NCI-H1436 (cell line): ENCODE data around the gene FGF11.
A peak's percentile ranks its signal among the peaks of the same experiment; 100 is the strongest.
"Not testable (repeated sequence)": the region's sequence is repeated elsewhere in the genome, so short reads cannot be mapped to it uniquely, and the experiment has no call there.

Source experiments
- DNase-seq: peaks from one replicate; lab custom pipeline; 2025; lab: John Stamatoyannopoulos, UW

Gene FGF11

GRCh38 chr17:7479213-7480088, 40.1 kb downstream of the FGF11 start, which contains the start of gene ZBTB4:
ZBTB4 (minus strand) TSS chr17:7479631; CDS start chr17:7466801, 12,830 bp downstream.
- DNase-seq, result no peak

GRCh38 chr17:7480089-7480384, 40.7 kb downstream of the FGF11 start:
- DNase-seq, result no peak

GRCh38 chr17:7481275-7481674, 42.0 kb downstream of the FGF11 start, which contains the start of gene SLC35G6:
SLC35G6 (plus strand) TSS chr17:7481446; CDS start chr17:7481517, 71 bp downstream.
- DNase-seq, result not testable (repeated sequence)

GRCh38 chr17:7481842-7482741, 42.8 kb downstream of the FGF11 start:
- DNase-seq, result not testable (repeated sequence)

GRCh38 chr17:7482742-7483088, 43.4 kb downstream of the FGF11 start:
- DNase-seq, result not testable (repeated sequence)

- peak; percentile 92 for DNase-seq
Observed at GRCh38 chr17:7483255-7484066, 44.1 kb downstream of the FGF11 start.

- peak; percentile 95 for DNase-seq
Observed at GRCh38 chr17:7484067-7484918, 45.0 kb downstream of the FGF11 start, which contains the start of gene POLR2A. POLR2A (plus strand) TSS chr17:7484366.

- no peak for DNase-seq
Observed at GRCh38 chr17:7484919-7485377, 45.6 kb downstream of the FGF11 start.

GRCh38 chr17:7486181-7486580, 46.9 kb downstream of the FGF11 start:
- no peak for DNase-seq

GRCh38 chr17:7490144-7490543, 50.8 kb downstream of the FGF11 start:
- DNase-seq, result no peak

- DNase-seq, result no peak
Observed at GRCh38 chr17:7491583-7491982, 52.3 kb downstream of the FGF11 start.

- no peak for DNase-seq
Observed at GRCh38 chr17:7493941-7494340, 54.6 kb downstream of the FGF11 start.
